Upper lobe of left lung (tissue), 6 donors: Measurements from ENCODE around the gene DLL4. TPM values are rescaled to one million over a fixed set of nuclear protein-coding genes. Genes with fewer than 3 reads are reported as not detected.

Experiments
- ATAC-seq, 2 donors: fragments of 200-7000 bp; cut with Tn5 transposase; one replicate each; pipeline ENCODE4 v1.9.1; 2022; ENCODE audit warnings: mild to moderate bottlenecking in 2 of 2, moderate library complexity in 2 of 2; ENCODE audit not compliant: low FRiP score in 2 of 2
- DNase-seq, 2 donors: peaks; one replicate each; pipeline ENCODE4 v3.0.0-alpha.2; 2019 to 2020
- H3K27ac ChIP-seq, 4 donors: fragments of 200-600 bp; sonication (generic); one replicate each; pipeline ENCODE4 v1.5.1; 2016 to 2019
- H3K27me3 ChIP-seq, 4 donors: fragments of 200-600 bp; sonication (generic); one replicate each; pipeline ENCODE4 v1.5.1; 2017 to 2019
- H3K36me3 ChIP-seq, 4 donors: fragments of 200-600 bp; sonication (generic); one replicate each; pipeline ENCODE4 v1.5.1; 2016 to 2019
- H3K4me1 ChIP-seq, 4 donors: fragments of 200-600 bp; sonication (generic); one replicate each; pipeline ENCODE4 v1.5.1; 2018 to 2019
- H3K4me3 ChIP-seq, 4 donors: fragments of 200-600 bp; sonication (generic); one replicate each; pipeline ENCODE4 v1.5.1; 2017 to 2019; ENCODE audit warnings: mild to moderate bottlenecking in 2 of 4, moderate library complexity in 1 of 4
- H3K9me3 ChIP-seq, 4 donors: fragments of 200-600 bp; sonication (generic); one replicate each; pipeline ENCODE4 v1.5.1; 2018 to 2019
- EP300 ChIP-seq, 4 donors: sonication (generic); formaldehyde crosslinking; IDR thresholded peaks; one replicate each; pipeline ENCODE4 v1.5.1; 2017; ENCODE audit warnings: antibody characterized with exemption in 4 of 4, control low read depth in 2 of 4
- POLR2A ChIP-seq, 4 donors: fragments of 450-650 bp; IDR thresholded peaks; one replicate each; pipeline ENCODE4 v1.5.1; 2016 to 2017; ENCODE audit warnings: antibody characterized with exemption in 4 of 4, mild to moderate bottlenecking in 2 of 4
- POLR2AphosphoS5 ChIP-seq, 2 donors: sonication (generic); formaldehyde crosslinking; IDR thresholded peaks; one replicate each; pipeline ENCODE4 v1.5.1; 2017; ENCODE audit warnings: antibody characterized with exemption in 2 of 2
- WGBS, 2 donors: methylation state at CpG; one replicate each; pipeline ENCODE4 v1.1.5; 2017 to 2018; 5-methylcytosine and 5-hydroxymethylcytosine counted together
- total RNA-seq, 6 donors: library from RNA; depleted of rRNA in 4 of 6; stranded (reverse); fragments of >200 nt in 4 of 6; gene quantifications; one replicate each; pipeline versions ENCODE4 v1.1.0 to v1.2.1, GENCODE V29; 2016 to 2021
- TF ChIP-seq, protein P1 (sequence below), 6 experiments: fragments of 450-650 bp in 4 of 6; fragments of 200-600 bp in 2 of 6; sonication (generic) in 2 of 6; IDR thresholded peaks; one replicate each; pipeline ENCODE4 v1.5.1; 2016 to 2019; ENCODE audit warnings: antibody characterized with exemption in 6 of 6
- donor health status: DM: no; HTN: no; CAD: no; lungs with moderate emphysema.
- donor health status: DM: no; HTN: yes; CAD: no; lungs with severe emphysema.

DLL4 gene
- total RNA-seq, 6 donors from 2014 or later = 9.5 to 38.0 (median 13.7) TPM

DNA sequence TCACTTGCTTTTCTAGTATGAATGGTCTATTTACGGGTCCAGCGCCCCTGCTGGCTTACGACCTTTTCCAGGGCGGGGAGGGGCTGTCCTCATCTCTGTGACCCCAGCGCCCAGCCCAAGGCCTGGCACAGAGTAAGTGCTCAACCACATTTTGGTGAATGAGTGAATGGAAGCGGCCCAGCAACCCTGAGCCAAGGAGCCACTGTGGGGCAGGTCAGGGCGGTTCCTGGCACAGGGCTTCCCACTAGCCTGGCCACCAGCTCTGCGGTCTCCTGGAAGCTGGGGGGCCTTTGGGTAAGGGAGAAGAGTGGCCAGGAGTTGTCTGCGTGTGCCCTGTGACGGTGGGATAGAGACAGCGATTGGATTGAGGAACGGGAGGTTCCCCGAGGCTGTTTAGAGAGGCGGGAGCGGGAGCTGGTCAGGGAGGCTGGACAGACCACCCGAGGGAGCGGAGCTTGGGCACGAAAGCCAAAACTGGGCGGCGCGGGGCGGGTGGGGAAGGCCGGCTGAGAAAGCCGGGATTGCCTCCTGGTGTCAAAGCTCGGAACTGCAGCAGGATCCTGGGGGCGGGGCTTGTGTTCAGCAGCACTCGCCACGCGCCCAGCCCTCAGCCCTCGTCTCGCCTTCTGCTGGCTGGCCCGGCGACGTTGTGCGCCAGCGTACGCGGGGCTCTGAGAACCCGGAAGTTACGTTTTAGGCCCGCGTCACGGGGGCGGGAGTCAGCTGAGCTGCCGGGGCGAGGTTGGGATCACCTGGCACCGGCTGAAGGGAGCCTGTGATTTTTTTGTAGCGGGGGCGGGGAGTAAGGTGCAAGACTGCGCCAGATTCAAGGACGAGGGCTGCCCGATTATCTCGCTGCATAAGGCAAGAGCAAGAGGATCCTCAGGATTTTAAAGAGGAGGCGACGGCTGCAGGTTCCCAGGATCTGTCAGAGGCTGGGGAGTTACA is 35.1 kb upstream of the DLL4 start, which contains the start of gene VPS18:
Gene VPS18 (plus strand): TSS at position 718 of the 948 bp plus-strand sequence. CDS start 319 bp downstream, outside the sequence.
- Histone ChIP-seq H3K36me3 (peaks cover 5 to 33% (median 16%) of the 10 kb centered on the region in 4 donors), H3K4me3 (peak within 1 kb of the TSS; percentile 64 to 94 (median 78)), H3K27me3 (no peaks in the 10 kb centered on the region), H3K9me3 (no peaks in the 10 kb centered on the region), H3K27ac (peak within 1 kb of the TSS; percentile 86 to 95 (median 92)), H3K4me1 (peaks cover 13 to 31% (median 21%) of the 10 kb centered on the region in 4 donors)
- DNase-seq (peak; percentile 97 to 100), ATAC-seq (peak; percentile 98 to 99)
- WGBS, 2 donors = 4 to 7% methylated on average over 14 to 37 of the region's 55 CpGs
- TF ChIP-seq POLR2A (IDR thresholded peaks at IDR 0.05) (peak in 3 of 4 donors; percentile 67 to 90 (median 77)), POLR2AphosphoS5 (IDR thresholded peaks at IDR 0.05) (peak; percentile 86 to 93), EP300 (IDR thresholded peaks at IDR 0.05) (peak in 1 of 4 donors; percentile 81)
- TF ChIP-seq, protein P1, sequence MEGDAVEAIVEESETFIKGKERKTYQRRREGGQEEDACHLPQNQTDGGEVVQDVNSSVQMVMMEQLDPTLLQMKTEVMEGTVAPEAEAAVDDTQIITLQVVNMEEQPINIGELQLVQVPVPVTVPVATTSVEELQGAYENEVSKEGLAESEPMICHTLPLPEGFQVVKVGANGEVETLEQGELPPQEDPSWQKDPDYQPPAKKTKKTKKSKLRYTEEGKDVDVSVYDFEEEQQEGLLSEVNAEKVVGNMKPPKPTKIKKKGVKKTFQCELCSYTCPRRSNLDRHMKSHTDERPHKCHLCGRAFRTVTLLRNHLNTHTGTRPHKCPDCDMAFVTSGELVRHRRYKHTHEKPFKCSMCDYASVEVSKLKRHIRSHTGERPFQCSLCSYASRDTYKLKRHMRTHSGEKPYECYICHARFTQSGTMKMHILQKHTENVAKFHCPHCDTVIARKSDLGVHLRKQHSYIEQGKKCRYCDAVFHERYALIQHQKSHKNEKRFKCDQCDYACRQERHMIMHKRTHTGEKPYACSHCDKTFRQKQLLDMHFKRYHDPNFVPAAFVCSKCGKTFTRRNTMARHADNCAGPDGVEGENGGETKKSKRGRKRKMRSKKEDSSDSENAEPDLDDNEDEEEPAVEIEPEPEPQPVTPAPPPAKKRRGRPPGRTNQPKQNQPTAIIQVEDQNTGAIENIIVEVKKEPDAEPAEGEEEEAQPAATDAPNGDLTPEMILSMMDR (IDR thresholded peaks at IDR 0.05) = peak; percentile 98 to 100 (median 99)

DNA sequence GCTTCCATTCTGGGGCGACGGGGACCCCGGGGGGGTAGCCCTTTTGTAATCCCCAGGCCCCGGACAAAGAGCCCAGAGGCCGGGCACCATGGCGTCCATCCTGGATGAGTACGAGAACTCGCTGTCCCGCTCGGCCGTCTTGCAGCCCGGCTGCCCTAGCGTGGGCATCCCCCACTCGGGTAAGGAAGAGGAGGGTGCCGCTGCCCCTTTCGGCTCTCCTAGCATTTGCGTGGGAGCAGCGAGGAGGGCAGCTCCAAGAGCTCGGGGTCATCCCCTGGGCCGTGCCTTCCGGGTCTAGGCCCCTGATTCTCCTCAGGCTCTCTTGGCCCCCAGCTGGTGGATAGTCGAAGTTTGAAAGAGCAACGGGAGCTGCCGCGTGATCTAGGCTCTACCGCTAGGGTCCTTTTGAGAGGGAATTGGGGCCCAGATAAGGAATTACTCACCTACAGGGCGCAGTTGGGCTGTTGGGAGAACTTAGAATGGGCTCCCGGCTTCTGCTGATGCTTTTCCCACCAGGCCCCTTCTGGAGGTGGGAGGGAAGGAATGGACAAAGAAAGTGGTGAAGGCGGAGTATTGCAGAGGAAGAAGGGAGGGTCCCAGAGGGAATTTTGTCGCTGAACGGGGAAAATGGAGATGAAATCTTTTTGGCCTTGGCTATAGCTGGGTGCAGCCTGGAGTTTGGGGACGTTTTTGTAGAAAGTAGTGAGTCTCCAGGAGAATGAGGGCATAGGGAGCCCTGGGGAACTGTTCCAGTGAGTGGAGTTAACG is 34.3 kb upstream of the DLL4 start:
- peak overlapping the region; percentile 86 to 95 (median 92) for H3K27ac ChIP-seq
- H3K4me1 ChIP-seq = peaks cover 13 to 31% (median 21%) of the 10 kb centered on the region in 4 donors
- TF ChIP-seq POLR2A (IDR thresholded peaks at IDR 0.05) = no peak
- TF ChIP-seq, protein P1 (IDR thresholded peaks at IDR 0.05) = peak; percentile 36 to 85 (median 54)
- DNase-seq = peak; percentile 55 to 86
- no peaks in the 10 kb centered on the region for H3K9me3 ChIP-seq
- ATAC-seq = peak; percentile 81 to 85
- peaks cover 13 to 42% (median 25%) of the 10 kb centered on the region in 4 donors for H3K36me3 ChIP-seq
- 5 to 7% methylated on average over 8 to 22 of the region's 33 CpGs for WGBS, 2 donors
- peak overlapping the region; percentile 64 to 94 (median 78) for H3K4me3 ChIP-seq
- no peaks in the 10 kb centered on the region for H3K27me3 ChIP-seq

DNA sequence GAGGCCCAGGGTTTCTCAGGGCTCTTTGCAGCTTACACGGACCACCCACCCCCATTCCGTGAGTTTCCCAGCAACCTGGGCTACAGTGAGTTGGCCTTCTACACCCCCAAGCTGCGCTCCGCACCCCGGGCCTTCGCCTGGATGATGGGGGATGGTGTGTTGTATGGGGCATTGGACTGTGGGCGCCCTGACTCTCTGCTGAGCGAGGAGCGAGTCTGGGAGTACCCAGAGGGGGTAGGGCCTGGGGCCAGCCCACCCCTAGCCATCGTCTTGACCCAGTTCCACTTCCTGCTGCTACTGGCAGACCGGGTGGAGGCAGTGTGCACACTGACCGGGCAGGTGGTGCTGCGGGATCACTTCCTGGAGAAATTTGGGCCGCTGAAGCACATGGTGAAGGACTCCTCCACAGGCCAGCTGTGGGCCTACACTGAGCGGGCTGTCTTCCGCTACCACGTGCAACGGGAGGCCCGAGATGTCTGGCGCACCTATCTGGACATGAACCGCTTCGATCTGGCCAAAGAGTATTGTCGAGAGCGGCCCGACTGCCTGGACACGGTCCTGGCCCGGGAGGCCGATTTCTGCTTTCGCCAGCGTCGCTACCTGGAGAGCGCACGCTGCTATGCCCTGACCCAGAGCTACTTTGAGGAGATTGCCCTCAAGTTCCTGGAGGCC is 29.5 kb upstream of the DLL4 start:
- Histone ChIP-seq H3K27ac (no peak overlapping the region), H3K27me3 (no peaks in the 10 kb centered on the region), H3K36me3 (peaks cover 26 to 82% (median 60%) of the 10 kb centered on the region in 4 donors), H3K4me3 (no peak overlapping the region), H3K9me3 (no peaks in the 10 kb centered on the region), H3K4me1 (peaks cover 28 to 50% (median 37%) of the 10 kb centered on the region in 4 donors)
- ATAC-seq (no peak), DNase-seq (peak in 1 of 2 donors; percentile 60)
- WGBS, 2 donors = 93 to 96% methylated on average over 26 to 30 of the region's 33 CpGs
- TF ChIP-seq POLR2A (IDR thresholded peaks at IDR 0.05) (no peak), POLR2AphosphoS5 (IDR thresholded peaks at IDR 0.05) (no peak), EP300 (IDR thresholded peaks at IDR 0.05) (no peak)
- TF ChIP-seq, protein P1 (IDR thresholded peaks at IDR 0.05) = no peak

DNA sequence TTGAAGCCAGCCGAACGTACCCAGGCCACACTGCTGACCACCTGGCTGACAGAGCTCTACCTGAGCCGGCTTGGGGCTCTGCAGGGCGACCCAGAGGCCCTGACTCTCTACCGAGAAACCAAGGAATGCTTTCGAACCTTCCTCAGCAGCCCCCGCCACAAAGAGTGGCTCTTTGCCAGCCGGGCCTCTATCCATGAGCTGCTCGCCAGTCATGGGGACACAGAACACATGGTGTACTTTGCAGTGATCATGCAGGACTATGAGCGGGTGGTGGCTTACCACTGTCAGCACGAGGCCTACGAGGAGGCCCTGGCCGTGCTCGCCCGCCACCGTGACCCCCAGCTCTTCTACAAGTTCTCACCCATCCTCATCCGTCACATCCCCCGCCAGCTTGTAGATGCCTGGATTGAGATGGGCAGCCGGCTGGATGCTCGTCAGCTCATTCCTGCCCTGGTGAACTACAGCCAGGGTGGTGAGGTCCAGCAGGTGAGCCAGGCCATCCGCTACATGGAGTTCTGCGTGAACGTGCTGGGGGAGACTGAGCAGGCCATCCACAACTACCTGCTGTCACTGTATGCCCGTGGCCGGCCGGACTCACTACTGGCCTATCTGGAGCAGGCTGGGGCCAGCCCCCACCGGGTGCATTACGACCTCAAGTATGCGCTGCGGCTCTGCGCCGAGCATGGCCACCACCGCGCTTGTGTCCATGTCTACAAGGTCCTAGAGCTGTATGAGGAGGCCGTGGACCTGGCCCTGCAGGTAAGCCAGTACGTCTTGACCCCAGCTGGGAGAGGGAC is 28.7 kb upstream of the DLL4 start:
- Histone ChIP-seq H3K36me3 (peaks cover 26 to 81% (median 60%) of the 10 kb centered on the region in 4 donors), H3K4me1 (peaks cover 30 to 52% (median 39%) of the 10 kb centered on the region in 4 donors), H3K9me3 (no peaks in the 10 kb centered on the region), H3K27me3 (no peaks in the 10 kb centered on the region), H3K4me3 (no peak overlapping the region), H3K27ac (no peak overlapping the region)
- WGBS, 2 donors = 95 to 96% methylated on average over 24 to 34 of the region's 36 CpGs
- ATAC-seq (no peak), DNase-seq (peak in 1 of 2 donors; percentile 73)
- TF ChIP-seq POLR2A (IDR thresholded peaks at IDR 0.05) = no peak
- TF ChIP-seq, protein P1 (IDR thresholded peaks at IDR 0.05) = no peak
- TF ChIP-seq EP300 (IDR thresholded peaks at IDR 0.05) = no peak
- TF ChIP-seq POLR2AphosphoS5 (IDR thresholded peaks at IDR 0.05) = no peak
